Fibroblast of skin of left quadriceps (primary cell): Measurements from ENCODE around the gene TEX54.
"Not testable (repeated sequence)": the region's sequence is repeated elsewhere in the genome, so short reads cannot be mapped to it uniquely, and the experiment has no call there.

Experiments used
- DNase-seq, 2 experiments: peaks; one replicate each; pipeline ENCODE4 v3.0.0-alpha.2; 2013; ENCODE audit warnings: low read depth in 2 of 2

Gene TEX54

DNA sequence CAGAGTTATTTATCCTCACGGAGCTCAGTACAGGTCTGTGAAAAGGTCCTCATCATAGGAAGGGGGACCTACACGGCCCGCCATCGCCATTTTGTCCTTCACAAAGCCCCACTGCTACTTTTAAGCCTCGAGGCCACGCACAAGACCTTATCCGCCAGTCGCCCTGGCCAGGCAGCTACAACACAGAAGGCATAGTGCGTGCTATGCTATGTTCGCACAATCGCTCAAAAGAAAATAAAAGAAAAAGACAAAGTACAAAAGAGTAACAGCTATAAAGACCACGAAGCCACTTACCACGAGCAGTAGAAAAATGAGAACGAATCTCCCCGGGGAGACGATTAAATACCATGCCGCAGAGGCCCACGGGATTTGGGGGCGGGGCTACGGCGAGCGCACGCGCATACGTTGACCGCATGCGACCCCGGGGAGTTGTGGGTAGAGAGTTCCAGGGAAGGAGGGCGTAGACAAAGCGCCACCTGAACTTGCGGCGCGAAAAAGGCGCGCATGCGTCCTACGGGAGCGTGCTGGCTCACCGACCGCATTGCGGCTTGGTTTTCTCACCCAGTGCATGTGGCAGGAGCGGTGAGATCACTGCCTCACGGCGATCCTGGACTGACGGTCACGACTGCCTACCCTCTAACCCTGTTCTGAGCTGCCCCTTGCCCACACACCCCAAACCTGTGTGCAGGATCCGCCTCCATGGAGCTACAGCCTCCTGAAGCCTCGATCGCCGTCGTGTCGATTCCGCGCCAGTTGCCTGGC, 23.1 kb upstream of the TEX54 start:
- DNase-seq = peak; percentile 94 to 95

DNA sequence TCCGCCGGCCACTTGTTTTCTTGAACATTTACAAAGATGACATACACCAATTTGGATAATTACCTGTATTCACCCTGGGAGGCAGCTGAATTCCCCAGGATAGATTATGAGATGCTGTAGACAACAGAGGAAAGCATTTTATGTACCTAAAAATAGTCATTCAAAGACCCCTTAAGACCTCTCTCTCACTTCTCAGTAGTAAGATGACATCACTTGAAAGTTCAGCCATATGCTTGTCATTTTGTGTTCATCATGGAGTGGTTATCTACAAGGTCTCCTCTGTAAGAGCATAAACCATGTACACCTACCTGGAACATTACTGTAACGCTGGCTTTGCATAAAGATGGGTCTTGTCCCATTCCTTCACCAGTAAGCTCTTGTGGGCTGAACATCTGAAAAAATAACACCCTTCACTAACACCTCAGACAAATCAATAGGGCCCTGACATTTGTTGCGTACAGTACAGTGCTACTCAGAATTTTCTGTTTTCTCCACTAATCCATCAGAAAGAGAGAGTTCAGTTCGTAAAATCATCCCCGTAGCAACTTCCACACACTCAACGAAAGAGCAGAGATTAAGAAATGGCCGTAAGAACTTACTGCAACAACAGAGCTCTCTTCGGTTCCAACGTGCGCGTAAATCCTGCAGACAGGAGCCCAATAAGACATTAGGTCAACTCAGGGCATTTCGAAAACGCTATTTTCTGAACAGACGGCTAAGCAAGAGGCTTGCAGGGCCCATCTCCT, 22.4 kb upstream of the TEX54 start:
- no peak for DNase-seq

- DNase-seq = no peak
These were observed 21.6 kb upstream of the TEX54 start for GRCh38 chr11:62854013-62854824.

DNA sequence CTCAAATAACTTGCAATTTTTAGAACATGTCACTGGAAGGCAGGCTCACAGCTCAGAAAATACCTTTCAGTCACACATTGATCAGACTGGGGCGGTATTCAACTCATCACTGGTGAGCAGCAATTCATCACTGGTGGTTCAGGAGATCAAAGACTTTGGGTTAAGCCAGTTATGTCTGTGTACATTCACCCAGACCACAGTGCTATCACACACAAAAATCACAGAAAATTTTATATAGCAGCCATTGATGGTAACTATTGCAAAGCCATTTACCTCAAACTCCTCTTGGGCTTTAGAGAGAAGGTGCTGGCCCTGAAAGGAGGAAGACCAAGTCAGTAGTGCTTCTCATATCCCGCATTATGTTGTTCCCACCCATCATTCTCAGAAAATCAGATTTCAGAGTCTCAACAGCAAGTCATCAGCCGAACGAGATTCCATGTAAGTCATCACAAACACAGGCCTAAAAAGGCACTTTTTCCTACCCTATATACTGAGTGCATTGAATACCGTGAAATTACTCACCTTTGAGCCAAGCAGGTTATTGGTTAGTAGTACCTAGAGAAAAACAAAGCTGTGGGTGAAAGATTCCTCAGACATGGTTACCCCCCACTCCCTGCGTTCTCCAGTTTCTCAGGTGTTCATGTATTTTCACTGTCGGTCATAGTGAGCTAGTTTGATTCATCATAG, 20.8 kb upstream of the TEX54 start:
- no peak for DNase-seq

- no peak for DNase-seq
These were observed 20.0 kb upstream of the TEX54 start for GRCh38 chr11:62852523-62853188.

DNA sequence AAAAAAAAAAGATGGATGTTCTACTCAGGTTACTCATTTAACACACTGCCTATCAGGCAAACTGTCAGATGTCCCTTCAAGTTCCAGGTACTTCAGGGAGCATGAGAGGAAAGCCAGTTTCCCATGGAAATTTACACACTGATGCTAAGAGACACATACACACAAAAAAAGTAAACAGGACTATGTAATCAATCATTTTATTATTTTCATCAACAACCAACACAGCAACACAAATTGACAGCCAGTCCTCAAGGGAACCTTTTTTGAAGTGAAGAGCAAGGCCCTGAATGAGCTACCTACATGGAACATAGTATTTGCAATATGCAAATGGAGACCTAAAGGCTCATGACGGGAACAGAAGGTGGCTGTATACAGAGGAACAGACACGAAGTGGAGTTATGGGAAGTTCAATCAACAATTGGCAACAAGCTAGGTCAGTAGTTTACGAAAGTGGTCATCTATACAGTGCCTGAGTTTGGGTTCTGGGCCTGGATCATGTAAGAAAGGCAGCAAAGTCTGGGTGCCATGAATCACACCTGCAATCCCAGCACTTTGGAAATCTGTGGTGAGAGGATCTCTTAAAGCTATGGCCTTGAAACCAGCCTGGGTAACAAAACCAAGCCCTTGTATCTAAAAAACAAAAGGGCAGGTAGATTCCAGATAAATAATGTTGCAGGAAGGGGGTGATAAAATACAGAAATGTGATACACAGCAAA, 19.3 kb upstream of the TEX54 start:
- no peak for DNase-seq

GRCh38 chr11:62850911-62851806, 18.5 kb upstream of the TEX54 start:
- no peak for DNase-seq

DNA sequence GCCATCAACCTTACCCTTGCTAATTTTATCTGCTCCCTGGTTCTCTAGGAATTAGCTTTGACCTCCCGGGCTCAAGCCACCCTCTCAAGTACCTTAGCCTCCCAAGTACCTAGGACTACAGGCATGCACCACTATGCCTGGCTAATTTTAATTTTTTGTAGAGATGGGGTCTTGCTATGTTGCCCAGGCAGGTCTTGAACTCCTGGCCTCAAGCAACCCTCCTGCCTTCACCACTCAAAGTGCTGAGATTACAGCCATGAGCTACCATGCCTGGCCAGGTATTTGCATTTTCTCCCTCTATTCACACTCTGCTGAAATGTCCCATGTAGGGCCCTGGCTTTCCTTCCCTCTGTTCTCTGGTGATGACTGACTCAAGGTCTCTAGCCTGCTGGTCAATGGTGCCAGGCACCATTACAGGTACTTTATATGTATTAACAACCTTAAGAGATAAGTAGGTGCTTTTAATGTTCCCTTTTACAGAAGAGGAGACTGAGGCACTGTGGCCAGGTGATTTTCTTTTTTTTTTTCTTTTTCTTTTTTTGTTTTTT, 15.2 kb upstream of the TEX54 start:
- no peak for DNase-seq

- DNase-seq = no peak
These were observed 13.5 kb upstream of the TEX54 start for GRCh38 chr11:62846177-62846576.

DNA sequence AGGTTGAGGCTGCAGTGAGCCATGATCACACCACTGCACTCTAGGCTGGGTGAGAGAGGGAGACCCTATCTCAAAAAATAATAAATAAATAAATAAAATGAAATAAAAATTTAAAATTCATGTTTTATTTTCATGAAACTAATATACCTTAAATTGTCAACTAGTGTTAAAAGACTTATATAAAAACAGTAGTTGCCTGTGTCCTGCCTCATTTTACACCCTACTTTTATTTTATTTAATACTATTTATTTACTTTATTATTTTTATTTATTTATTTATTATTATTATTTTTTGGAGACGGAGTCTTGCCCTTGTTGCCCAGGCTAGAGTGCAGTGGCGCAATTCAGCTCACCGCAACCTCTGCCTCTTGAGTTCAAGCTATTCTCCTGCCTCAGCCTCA, 11.5 kb upstream of the TEX54 start:
- no peak for DNase-seq

DNA sequence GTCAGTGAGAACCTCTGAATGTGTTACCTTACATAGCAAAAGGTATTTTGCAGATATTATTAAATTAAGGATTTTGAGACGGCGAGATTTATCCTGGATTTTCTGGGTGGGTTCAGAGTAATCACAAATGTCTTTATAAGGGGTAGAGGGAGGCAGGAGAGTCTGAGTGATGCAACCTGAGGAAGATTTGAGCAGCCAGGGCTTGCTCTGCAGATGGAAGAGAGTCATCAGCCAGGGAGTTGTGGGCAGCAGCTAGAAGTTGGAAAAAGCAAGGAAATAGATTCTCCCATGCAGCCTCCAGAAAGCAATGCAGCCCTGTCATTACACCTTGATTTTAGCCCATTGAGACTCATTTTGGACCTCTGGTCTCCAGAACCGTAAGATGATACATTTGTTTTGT, 10.8 kb upstream of the TEX54 start:
- no peak for DNase-seq

- DNase-seq = not testable (repeated sequence)
These were observed 10.2 kb upstream of the TEX54 start for GRCh38 chr11:62842891-62843290.

- DNase-seq = no peak
These were observed 9.6 kb upstream of the TEX54 start for GRCh38 chr11:62842171-62842741.

DNA sequence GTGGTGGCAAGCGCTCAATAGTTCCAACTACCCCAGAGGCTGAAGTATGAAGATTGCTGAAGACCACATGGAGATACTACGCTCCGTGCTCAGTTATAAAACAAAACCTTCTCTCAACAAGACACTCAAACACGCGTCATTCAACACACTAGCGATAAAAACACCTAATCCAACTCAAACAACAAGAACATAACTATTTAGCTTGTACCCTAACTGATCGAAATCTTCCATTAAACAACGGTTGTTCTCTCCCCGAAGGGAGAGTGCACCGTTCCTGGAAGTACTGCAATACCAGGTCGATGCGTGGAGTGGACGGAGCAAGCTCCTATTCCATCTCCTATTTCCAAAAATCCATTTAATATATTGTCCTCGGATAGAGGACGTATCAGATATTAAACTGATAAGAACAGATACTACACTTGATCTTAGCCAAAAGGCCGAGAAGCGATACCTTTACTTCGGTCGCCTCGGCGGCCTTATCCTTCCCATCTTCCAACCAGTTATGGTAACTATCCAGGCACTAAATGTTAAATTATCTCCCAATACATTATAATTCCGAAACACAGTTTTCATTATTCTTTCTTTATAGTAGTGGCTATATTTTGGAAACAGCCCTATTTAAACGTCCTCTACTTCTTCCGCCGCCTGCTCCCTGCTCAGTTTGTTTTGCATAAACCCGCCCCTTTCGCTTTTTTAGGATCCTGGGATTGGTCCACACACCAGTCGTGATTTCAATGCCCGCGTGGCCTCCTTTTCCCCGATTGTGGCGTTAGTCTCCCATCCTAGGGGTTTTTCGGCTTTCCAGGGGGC, 8.9 kb upstream of the TEX54 start:
- DNase-seq = peak; percentile 100

DNA sequence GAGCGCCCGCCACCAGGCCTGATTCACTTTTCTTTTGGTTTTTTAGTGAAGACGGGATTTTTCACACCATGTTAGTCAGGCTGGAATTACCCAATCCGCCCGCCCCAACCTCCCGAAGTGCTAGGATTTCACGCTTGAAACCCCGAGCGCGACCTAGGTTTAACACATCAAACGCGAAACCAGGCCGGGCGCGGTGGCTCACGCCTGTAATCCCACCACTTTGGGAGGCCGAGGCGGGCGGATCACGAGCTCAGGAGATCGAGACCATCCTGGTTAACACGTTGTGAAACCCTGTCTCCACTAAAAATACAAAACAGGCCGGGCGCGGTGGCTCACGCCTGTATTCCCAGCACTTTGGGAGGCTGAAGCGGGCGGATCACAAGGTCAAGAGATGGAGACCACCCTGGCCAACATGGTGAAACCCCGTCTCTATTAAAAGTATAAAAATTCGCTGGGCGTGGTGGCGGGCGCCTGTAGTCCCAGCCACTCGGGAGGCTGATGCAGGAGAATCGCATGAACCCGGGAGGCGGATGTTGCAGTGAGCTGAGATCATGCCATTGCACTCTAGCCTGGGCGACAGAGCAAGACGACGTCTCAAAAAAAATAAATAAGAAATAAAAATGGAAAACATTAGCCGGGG, 8.2 kb upstream of the TEX54 start:
- peak; percentile 76 to 79 for DNase-seq

GRCh38 chr11:62839050-62839945, 6.7 kb upstream of the TEX54 start, which contains the start of gene WDR74:
TSS of gene WDR74 (minus strand) at chr11:62839590. CDS start at chr11:62839570, 20 bp downstream.
- peak; percentile 70 to 81 for DNase-seq
